HK-2 (cell line): ENCODE data around the gene TOMM7.
"Not testable (repeated sequence)": the region's sequence is repeated elsewhere in the genome, so short reads cannot be mapped to it uniquely, and the experiment has no call there.

Source experiments
- DNase-seq: peaks from one replicate; pipeline ENCODE4 v3.0.0-alpha.2; 2018; ENCODE audit not compliant: unreplicated experiment

Gene TOMM7

GRCh38 chr7:22784346-22784745 lies 38.3 kb downstream of the TOMM7 start:
- DNase-seq, result no peak

- no peak for DNase-seq
Observed at GRCh38 chr7:22783421-22783820, 39.2 kb downstream of the TOMM7 start.

GRCh38 chr7:22782616-22783232 lies 39.9 kb downstream of the TOMM7 start:
- DNase-seq, result peak; percentile 54

GRCh38 chr7:22781230-22781711 lies 41.4 kb downstream of the TOMM7 start:
- DNase-seq, result no peak

GRCh38 chr7:22779730-22780323 lies 42.8 kb downstream of the TOMM7 start:
- DNase-seq, result not testable (repeated sequence)

GRCh38 chr7:22776964-22777363 lies 45.7 kb downstream of the TOMM7 start:
- no peak for DNase-seq

GRCh38 chr7:22772885-22773284 lies 49.8 kb downstream of the TOMM7 start:
- no peak for DNase-seq

GRCh38 chr7:22771872-22772228 lies 50.8 kb downstream of the TOMM7 start:
- DNase-seq, result no peak

GRCh38 chr7:22771194-22771871 lies 51.3 kb downstream of the TOMM7 start:
- DNase-seq, result no peak

GRCh38 chr7:22765609-22766008 lies 57.0 kb downstream of the TOMM7 start:
- no peak for DNase-seq
